Heart left ventricle (tissue), 13 donors: ENCODE results near the gene KRT7.

Source experiments
- POLR2A ChIP-seq, 2 donors: fragments of 450-650 bp; IDR thresholded peaks; one replicate each; pipeline ENCODE4 v1.6.1; 2017; ENCODE audit warnings: antibody characterized with exemption in 2 of 2, mild to moderate bottlenecking in 2 of 2, moderate library complexity in 2 of 2
- TF ChIP-seq, protein P1 (sequence below), 12 donors: fragments of 200-600 bp; sonication (generic) in 4 of 12; IDR thresholded peaks; one replicate each; pipeline versions ENCODE4 v1.5.0 to v1.8.0; 2018 to 2022; ENCODE audit warnings: antibody characterized with exemption in 12 of 12, mild to moderate bottlenecking in 5 of 12
- donor health status: ischemic (EF 13 %, LVEDD 7.1; RV severe dilation, severe dysfunction).
- donor health status: DM: no; HTN: yes; CAD: no.
- donor health status: DM: no; HTN: no; CAD: no.
- donor health status: ischemic (EF 25% LVEDD 6.9; RV normal size, moderate dysfunction).
- donor health status: ischemic (EF 25% LVEDD 5.7; RV mildly dilated, moderate dysfunction).
- donor health status: ischemic (EF 35%, LVEDD 5.7; RV mildly dilated, moderate dysfunction).
- donor health status: nonischemic (EF 11% LVEDD 7.7; RV severe dilation, severe dysfunction).
- donor health status: DM: yes; HTN: yes; CAD: no.
- donor health status: PGD.
- donor health status: ischemic (EF 29% LVEDD 5.4; RV normal size, mild dysfunction).
- donor health status: nonischemic (EF 23%, LVEDD 6.1; RV moderate dilation, normal function).

DNA sequence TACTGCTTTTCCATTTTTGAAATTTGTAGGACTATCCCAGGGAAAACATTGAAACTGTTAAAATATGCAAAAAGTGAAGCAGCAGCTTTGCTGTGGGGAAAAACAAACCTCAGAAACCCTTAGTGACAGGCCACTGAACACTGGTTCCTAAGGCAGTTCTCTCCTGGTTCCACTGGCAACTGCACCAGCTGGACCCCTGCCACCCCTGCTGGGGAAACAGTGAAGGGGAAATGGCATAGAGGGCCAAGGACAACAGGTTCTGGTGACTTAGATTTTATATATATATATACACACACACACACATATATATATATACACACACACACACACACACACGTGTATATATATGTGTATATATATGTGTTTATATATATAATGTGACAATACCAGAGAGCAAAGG, 16.2 kb upstream of the KRT7 start:
- no peak for TF ChIP-seq POLR2A (IDR thresholded peaks at IDR 0.05)
- TF ChIP-seq, protein P1, sequence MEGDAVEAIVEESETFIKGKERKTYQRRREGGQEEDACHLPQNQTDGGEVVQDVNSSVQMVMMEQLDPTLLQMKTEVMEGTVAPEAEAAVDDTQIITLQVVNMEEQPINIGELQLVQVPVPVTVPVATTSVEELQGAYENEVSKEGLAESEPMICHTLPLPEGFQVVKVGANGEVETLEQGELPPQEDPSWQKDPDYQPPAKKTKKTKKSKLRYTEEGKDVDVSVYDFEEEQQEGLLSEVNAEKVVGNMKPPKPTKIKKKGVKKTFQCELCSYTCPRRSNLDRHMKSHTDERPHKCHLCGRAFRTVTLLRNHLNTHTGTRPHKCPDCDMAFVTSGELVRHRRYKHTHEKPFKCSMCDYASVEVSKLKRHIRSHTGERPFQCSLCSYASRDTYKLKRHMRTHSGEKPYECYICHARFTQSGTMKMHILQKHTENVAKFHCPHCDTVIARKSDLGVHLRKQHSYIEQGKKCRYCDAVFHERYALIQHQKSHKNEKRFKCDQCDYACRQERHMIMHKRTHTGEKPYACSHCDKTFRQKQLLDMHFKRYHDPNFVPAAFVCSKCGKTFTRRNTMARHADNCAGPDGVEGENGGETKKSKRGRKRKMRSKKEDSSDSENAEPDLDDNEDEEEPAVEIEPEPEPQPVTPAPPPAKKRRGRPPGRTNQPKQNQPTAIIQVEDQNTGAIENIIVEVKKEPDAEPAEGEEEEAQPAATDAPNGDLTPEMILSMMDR (IDR thresholded peaks at IDR 0.05), result no peak
